ENCODE measurements around the gene CLSTN1. TPM values are rescaled to one million over a fixed set of nuclear protein-coding genes. Genes with fewer than 3 reads are reported as not detected.
A peak's percentile ranks its signal among the peaks of the same experiment; 100 is the strongest.

CLSTN1 gene
- total RNA-seq, 1 experiment from 2014 or later: 106 TPM

DNA sequence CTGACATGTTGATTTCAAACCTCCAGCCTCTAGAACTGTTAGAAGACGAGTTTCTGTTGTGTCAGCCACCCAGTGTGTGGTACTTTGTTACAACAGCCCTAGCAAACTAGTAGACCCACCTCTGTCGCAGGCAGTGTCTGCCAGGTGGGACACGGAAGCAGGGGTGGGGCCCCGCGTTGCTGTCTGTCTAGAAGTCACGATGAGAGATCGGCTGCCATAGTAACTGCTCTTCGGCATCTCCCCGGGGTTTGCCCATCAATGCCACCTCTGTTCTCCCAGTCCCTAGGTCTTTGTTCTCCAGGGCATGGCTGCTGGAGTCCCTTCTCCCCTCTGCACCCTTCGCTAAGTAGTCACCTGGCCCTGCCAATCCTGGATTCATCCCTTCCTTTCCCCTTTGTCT, 15.2 kb upstream of the CLSTN1 start:
- Mint-ChIP-seq H3K4me1 (ENCODE audit: insufficient read depth, unreplicated experiment) (peaks cover 42% of the 10 kb centered on the region), H3K9me3 (ENCODE audit: unreplicated experiment) (no peaks in the 10 kb centered on the region), H3K36me3 (ENCODE audit: insufficient read depth, unreplicated experiment) (no peaks in the 10 kb centered on the region), H3K27me3 (ENCODE audit: insufficient read depth, unreplicated experiment) (no peaks in the 10 kb centered on the region), H3K27ac (ENCODE audit: low read depth, unreplicated experiment) (no peak overlapping the region), H3K4me3 (ENCODE audit: unreplicated experiment) (no peak overlapping the region)
- no peak for DNase-seq (ENCODE audit: unreplicated experiment)
- no TSS peak for BruUV-seq (replicated peaks)
- TF ChIP-seq, protein P1, sequence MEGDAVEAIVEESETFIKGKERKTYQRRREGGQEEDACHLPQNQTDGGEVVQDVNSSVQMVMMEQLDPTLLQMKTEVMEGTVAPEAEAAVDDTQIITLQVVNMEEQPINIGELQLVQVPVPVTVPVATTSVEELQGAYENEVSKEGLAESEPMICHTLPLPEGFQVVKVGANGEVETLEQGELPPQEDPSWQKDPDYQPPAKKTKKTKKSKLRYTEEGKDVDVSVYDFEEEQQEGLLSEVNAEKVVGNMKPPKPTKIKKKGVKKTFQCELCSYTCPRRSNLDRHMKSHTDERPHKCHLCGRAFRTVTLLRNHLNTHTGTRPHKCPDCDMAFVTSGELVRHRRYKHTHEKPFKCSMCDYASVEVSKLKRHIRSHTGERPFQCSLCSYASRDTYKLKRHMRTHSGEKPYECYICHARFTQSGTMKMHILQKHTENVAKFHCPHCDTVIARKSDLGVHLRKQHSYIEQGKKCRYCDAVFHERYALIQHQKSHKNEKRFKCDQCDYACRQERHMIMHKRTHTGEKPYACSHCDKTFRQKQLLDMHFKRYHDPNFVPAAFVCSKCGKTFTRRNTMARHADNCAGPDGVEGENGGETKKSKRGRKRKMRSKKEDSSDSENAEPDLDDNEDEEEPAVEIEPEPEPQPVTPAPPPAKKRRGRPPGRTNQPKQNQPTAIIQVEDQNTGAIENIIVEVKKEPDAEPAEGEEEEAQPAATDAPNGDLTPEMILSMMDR (IDR thresholded peaks at IDR 0.05; ENCODE audit: unreplicated experiment): no peak
- intact Hi-C loops (cut with micrococcal nuclease): no loop called here
- ChIA-PET POLR2A (no interaction called here), CTCF (interaction anchor here (0.7 kb wide), 1 partner anchor 27 kb away, joined by 3 read pairs; no protein-coding TSS in a partner anchor)

DNA sequence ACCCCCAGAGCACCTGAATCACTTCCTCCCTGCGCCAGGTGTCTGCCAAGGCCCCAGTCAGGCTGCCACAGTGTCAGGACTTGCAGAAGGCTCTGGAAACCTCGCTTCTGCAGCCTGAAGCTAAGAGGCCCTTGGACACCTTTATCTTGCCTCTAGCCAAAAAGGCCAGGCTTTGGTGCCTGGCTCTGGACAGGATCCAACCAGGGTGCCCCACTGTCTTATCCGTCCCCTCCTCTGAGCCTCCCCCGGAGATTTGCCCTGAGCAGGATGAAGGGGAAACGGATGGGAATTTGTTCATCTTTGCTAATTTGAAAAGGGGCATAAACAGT, 12.8 kb upstream of the CLSTN1 start:
- Mint-ChIP-seq H3K9me3 (ENCODE audit: unreplicated experiment) (no peaks in the 10 kb centered on the region), H3K27ac (ENCODE audit: low read depth, unreplicated experiment) (peak overlapping the region; percentile 91), H3K4me1 (ENCODE audit: insufficient read depth, unreplicated experiment) (peaks cover 31% of the 10 kb centered on the region), H3K4me3 (ENCODE audit: unreplicated experiment) (peak overlapping the region; percentile 21), H3K27me3 (ENCODE audit: insufficient read depth, unreplicated experiment) (no peaks in the 10 kb centered on the region), H3K36me3 (ENCODE audit: insufficient read depth, unreplicated experiment) (no peaks in the 10 kb centered on the region)
- POLR2A ChIA-PET: interaction anchor here (0.5 to 3.1 kb wide), 18 partner anchors 9 to 206 kb away, joined by 3 to 47 read pairs (median 4); partner anchors contain the start of gene CLSTN1
- BruUV-seq (replicated peaks): no TSS peak
- TF ChIP-seq, protein P1 (IDR thresholded peaks at IDR 0.05; ENCODE audit: unreplicated experiment): no peak
- no peak for DNase-seq (ENCODE audit: unreplicated experiment)
- CTCF ChIA-PET: interaction anchor here (0.6 to 2.5 kb wide), 10 partner anchors 9 to 107 kb away, joined by 3 to 9 read pairs (median 4); partner anchors contain the start of gene NMNAT1
- intact Hi-C loops (cut with micrococcal nuclease): no loop called here

DNA sequence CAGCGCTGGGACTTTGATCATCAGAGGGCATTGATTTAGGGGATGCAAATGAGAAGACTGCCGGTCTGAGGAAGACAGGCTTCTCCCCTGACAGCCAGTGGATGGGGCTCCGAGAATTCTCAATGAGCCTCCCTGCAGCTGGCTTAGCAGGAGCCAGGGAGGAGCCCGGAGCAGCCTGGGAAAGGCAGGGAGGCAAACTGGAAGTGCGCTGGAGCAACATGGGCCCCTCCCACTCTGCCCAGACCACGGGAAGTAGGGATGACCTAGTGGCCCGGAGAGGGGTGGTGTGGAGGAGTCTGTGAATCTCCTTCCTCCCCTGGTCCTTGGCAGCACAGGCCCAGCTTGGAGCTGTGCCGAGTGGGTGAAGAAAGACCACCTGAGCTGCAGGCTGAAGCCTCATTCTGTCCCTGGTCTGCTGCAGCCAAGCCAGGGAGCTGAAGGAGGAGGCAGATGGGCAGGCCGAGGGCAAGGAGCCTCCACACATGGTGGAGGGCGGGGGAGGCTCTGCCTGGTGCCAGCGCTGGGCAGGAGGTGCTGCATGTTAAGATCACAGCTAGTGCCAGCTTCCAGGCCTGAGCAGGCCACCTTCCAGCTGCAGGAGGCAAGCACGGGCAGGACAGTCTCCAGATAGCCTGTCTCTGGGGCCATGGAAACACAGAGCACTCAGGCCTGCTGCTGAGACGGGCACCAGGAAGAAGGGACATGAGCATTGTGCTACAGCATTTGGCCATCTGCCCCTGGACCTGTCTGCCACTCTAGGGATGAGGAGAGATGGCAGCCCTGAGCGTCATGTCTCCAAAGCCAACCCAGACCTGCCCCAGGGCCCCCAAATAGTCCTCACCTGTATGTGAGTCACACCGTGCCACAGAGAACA, 12.2 kb upstream of the CLSTN1 start:
- DNase-seq (ENCODE audit: unreplicated experiment): peak; percentile 90
- Mint-ChIP-seq H3K27ac (ENCODE audit: low read depth, unreplicated experiment) (peak overlapping the region; percentile 91), H3K27me3 (ENCODE audit: insufficient read depth, unreplicated experiment) (no peaks in the 10 kb centered on the region), H3K4me3 (ENCODE audit: unreplicated experiment) (peak overlapping the region; percentile 58), H3K36me3 (ENCODE audit: insufficient read depth, unreplicated experiment) (no peaks in the 10 kb centered on the region), H3K4me1 (ENCODE audit: insufficient read depth, unreplicated experiment) (peaks cover 31% of the 10 kb centered on the region), H3K9me3 (ENCODE audit: unreplicated experiment) (no peaks in the 10 kb centered on the region)
- CTCF ChIA-PET: interaction anchor here (0.6 to 2.5 kb wide), 10 partner anchors 9 to 108 kb away, joined by 3 to 9 read pairs (median 4); partner anchors contain the start of genes LZIC and NMNAT1
- TF ChIP-seq, protein P1 (IDR thresholded peaks at IDR 0.05; ENCODE audit: unreplicated experiment): no peak
- no TSS peak for BruUV-seq (replicated peaks)
- POLR2A ChIA-PET: interaction anchor here (0.6 to 3.1 kb wide), 20 partner anchors 8 to 205 kb away, joined by 3 to 47 read pairs (median 4); partner anchors contain the start of gene CLSTN1
- intact Hi-C loops (cut with micrococcal nuclease): no loop called here

DNA sequence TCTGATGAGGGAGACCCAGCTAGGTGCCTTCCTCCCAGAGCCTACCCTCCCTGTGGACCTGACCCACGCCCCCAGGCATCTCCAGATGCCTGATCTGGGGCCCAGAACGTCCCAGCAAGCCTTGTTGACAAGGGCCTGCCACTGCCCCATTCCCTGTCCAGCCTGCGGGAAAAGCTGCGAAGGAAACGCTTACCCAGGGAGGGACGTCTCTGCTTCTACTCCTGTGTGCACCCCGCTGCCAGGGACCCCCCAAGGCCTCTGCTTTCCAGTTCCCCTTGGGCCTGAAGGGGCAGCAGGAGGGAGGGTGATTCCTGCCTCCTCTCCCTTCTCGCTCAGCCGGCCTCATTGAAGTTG, 11.6 kb upstream of the CLSTN1 start:
- no peak for DNase-seq (ENCODE audit: unreplicated experiment)
- TF ChIP-seq, protein P1 (IDR thresholded peaks at IDR 0.05; ENCODE audit: unreplicated experiment): no peak
- Mint-ChIP-seq H3K9me3 (ENCODE audit: unreplicated experiment) (no peaks in the 10 kb centered on the region), H3K36me3 (ENCODE audit: insufficient read depth, unreplicated experiment) (no peaks in the 10 kb centered on the region), H3K27me3 (ENCODE audit: insufficient read depth, unreplicated experiment) (no peaks in the 10 kb centered on the region), H3K4me3 (ENCODE audit: unreplicated experiment) (peak overlapping the region; percentile 58), H3K27ac (ENCODE audit: low read depth, unreplicated experiment) (peak overlapping the region; percentile 91), H3K4me1 (ENCODE audit: insufficient read depth, unreplicated experiment) (peaks cover 28% of the 10 kb centered on the region)
- intact Hi-C loops (cut with micrococcal nuclease): no loop called here
- POLR2A ChIA-PET: interaction anchor here (1.0 to 3.1 kb wide), 9 partner anchors 7 to 69 kb away, joined by 3 to 47 read pairs (median 5); partner anchors contain the start of gene CLSTN1
- CTCF ChIA-PET: interaction anchor here (0.6 to 2.5 kb wide), 4 partner anchors 17 to 108 kb away, joined by 3 to 9 read pairs (median 5); partner anchors contain the start of genes LZIC and NMNAT1
- BruUV-seq (replicated peaks): no TSS peak

All from MCF 10A (cell line).